ENCODE results near the gene PPFIBP1. TPM values are rescaled to one million over a fixed set of nuclear protein-coding genes. Genes with fewer than 3 reads are reported as not detected.

PPFIBP1 gene
- total RNA-seq, 2 donors from 2014 or later = 65.2 to 66.0 TPM

- no peaks in the 10 kb centered on the region for H3K9me3 ChIP-seq
- H3K4me3 ChIP-seq = no peak overlapping the region
- peaks cover 0 to 31% of the 10 kb centered on the region in 2 donors for H3K4me1 ChIP-seq
- peak; percentile 69 for DNase-seq (ENCODE audit: low spot score)
- no peaks in the 10 kb centered on the region for H3K27me3 ChIP-seq
- peak overlapping the region in 1 of 2 donors; percentile 8 for H3K27ac ChIP-seq
- TF ChIP-seq, protein P1, sequence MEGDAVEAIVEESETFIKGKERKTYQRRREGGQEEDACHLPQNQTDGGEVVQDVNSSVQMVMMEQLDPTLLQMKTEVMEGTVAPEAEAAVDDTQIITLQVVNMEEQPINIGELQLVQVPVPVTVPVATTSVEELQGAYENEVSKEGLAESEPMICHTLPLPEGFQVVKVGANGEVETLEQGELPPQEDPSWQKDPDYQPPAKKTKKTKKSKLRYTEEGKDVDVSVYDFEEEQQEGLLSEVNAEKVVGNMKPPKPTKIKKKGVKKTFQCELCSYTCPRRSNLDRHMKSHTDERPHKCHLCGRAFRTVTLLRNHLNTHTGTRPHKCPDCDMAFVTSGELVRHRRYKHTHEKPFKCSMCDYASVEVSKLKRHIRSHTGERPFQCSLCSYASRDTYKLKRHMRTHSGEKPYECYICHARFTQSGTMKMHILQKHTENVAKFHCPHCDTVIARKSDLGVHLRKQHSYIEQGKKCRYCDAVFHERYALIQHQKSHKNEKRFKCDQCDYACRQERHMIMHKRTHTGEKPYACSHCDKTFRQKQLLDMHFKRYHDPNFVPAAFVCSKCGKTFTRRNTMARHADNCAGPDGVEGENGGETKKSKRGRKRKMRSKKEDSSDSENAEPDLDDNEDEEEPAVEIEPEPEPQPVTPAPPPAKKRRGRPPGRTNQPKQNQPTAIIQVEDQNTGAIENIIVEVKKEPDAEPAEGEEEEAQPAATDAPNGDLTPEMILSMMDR (IDR thresholded peaks at IDR 0.05) = no peak
- no peaks in the 10 kb centered on the region for H3K36me3 ChIP-seq
Measured at GRCh38 chr12:27521066-27521465, 2.9 kb upstream of the PPFIBP1 start.

GRCh38 chr12:27521981-27522380, 2.0 kb upstream of the PPFIBP1 start:
- no peaks in the 10 kb centered on the region for H3K27me3 ChIP-seq
- H3K4me1 ChIP-seq = peaks cover 0 to 40% of the 10 kb centered on the region in 2 donors
- no peak overlapping the region for H3K4me3 ChIP-seq
- no peaks in the 10 kb centered on the region for H3K36me3 ChIP-seq
- TF ChIP-seq, protein P1 (IDR thresholded peaks at IDR 0.05) = no peak
- H3K9me3 ChIP-seq = no peaks in the 10 kb centered on the region
- DNase-seq (ENCODE audit: low spot score) = no peak
- H3K27ac ChIP-seq = peak overlapping the region in 1 of 2 donors; percentile 8

GRCh38 chr12:27523305-27523641, 733 bp upstream of the PPFIBP1 start:
- TF ChIP-seq, protein P1 (IDR thresholded peaks at IDR 0.05) = no peak
- H3K9me3 ChIP-seq = no peaks in the 10 kb centered on the region
- H3K27me3 ChIP-seq = no peaks in the 10 kb centered on the region
- DNase-seq (ENCODE audit: low spot score) = no peak
- H3K4me3 ChIP-seq = peak overlapping the region; percentile 72 to 76
- H3K4me1 ChIP-seq = peaks cover 0 to 53% of the 10 kb centered on the region in 2 donors
- no peaks in the 10 kb centered on the region for H3K36me3 ChIP-seq
- peak overlapping the region; percentile 86 to 93 for H3K27ac ChIP-seq

- peak overlapping the region; percentile 72 to 76 for H3K4me3 ChIP-seq
- no peaks in the 10 kb centered on the region for H3K27me3 ChIP-seq
- H3K4me1 ChIP-seq = peaks cover 0 to 57% of the 10 kb centered on the region in 2 donors
- peak overlapping the region; percentile 86 to 93 for H3K27ac ChIP-seq
- TF ChIP-seq, protein P1 (IDR thresholded peaks at IDR 0.05) = no peak
- H3K9me3 ChIP-seq = no peaks in the 10 kb centered on the region
- no peaks in the 10 kb centered on the region for H3K36me3 ChIP-seq
- DNase-seq (ENCODE audit: low spot score) = no peak
Measured at GRCh38 chr12:27524494-27524835, 459 bp downstream of the PPFIBP1 start.

DNA sequence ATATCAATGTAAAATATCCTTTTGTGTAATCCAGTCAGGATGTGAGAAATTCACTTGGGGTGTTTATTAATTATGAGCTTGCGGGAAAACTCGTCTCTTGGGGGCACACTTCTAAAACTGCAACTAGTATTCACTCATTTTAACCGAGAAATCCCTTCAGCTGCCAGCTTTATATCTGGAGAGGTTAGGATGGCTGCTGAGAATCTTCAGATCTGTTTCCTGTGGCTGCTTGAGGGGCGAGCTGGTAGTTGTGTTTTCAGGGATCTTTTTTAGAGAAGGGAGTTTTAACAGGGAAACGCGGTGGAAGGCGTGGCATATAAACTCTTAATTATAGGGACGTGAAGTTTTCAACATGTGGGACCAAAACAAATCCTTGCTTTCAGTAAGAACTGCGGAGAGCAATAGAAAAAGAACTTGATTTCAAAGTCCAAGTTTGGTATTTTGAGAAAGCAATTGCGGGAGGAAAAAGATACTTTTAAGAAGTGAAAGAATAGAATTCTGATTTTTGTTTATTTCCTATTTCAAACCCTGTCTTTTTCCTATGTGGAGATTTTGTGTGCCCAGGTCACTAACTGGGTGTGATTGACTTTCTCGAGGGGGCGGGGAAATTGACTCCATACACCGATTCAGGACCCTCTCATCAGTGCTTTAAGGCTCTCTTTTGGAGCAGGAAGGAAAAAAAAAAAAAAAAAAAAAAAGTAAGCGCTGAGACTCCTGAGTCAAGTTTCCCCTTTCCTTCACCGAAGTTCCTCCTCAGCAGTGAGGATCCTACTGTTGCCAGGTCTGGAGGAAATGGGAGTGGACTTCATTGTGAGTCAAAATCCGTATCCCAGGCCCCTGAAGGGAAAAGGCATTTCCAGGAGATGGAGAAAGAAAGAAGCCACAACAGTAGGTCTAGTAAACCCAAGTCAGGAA, 1.1 kb downstream of the PPFIBP1 start:
- TF ChIP-seq, protein P1 (IDR thresholded peaks at IDR 0.05) = no peak
- Histone ChIP-seq H3K4me1 (peaks cover 0 to 58% of the 10 kb centered on the region in 2 donors), H3K36me3 (no peaks in the 10 kb centered on the region), H3K27me3 (no peaks in the 10 kb centered on the region), H3K4me3 (peak overlapping the region; percentile 72 to 76), H3K9me3 (no peaks in the 10 kb centered on the region), H3K27ac (peak overlapping the region; percentile 86 to 93)
- no peak for DNase-seq (ENCODE audit: low spot score)
